Measurements from ENCODE around the gene UNC5B.

GRCh38 chr10:71292624-71293445, 80.5 kb downstream of the UNC5B start:
- TF ChIP-seq, protein P1, sequence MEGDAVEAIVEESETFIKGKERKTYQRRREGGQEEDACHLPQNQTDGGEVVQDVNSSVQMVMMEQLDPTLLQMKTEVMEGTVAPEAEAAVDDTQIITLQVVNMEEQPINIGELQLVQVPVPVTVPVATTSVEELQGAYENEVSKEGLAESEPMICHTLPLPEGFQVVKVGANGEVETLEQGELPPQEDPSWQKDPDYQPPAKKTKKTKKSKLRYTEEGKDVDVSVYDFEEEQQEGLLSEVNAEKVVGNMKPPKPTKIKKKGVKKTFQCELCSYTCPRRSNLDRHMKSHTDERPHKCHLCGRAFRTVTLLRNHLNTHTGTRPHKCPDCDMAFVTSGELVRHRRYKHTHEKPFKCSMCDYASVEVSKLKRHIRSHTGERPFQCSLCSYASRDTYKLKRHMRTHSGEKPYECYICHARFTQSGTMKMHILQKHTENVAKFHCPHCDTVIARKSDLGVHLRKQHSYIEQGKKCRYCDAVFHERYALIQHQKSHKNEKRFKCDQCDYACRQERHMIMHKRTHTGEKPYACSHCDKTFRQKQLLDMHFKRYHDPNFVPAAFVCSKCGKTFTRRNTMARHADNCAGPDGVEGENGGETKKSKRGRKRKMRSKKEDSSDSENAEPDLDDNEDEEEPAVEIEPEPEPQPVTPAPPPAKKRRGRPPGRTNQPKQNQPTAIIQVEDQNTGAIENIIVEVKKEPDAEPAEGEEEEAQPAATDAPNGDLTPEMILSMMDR (conservative IDR thresholded peaks at IDR 0.05; ENCODE audit: low read depth, low read length) = no peak
- TF ChIP-seq EZH2 (IDR thresholded peaks at IDR 0.05; ENCODE audit: borderline replicate concordance, low read depth, low read length, poor library complexity, severe bottlenecking) = no peak

Data from A673 (cell line).